WI38 (cell line): ENCODE measurements around the gene SMIM7.
"Not testable (repeated sequence)": the region's sequence is repeated elsewhere in the genome, so short reads cannot be mapped to it uniquely, and the experiment has no call there.

Experiments
- H3K4me3 ChIP-seq: 2 replicates; pipeline ENCODE4 v1.5.1; 2011; ENCODE audit warnings: low read depth, mild to moderate bottlenecking, control low read depth, low read length
- CTCF ChIP-seq: IDR thresholded peaks from 2 replicates; pipeline ENCODE4 v1.5.1; 2012; ENCODE audit warnings: low read depth, mild to moderate bottlenecking, control low read depth, low read length

SMIM7 gene

GRCh38 chr19:16654140-16654539, 5.8 kb downstream of the SMIM7 start:
- H3K4me3 ChIP-seq = no peak overlapping the region
- TF ChIP-seq CTCF = no peak

- no peak overlapping the region for H3K4me3 ChIP-seq
- no peak for TF ChIP-seq CTCF
Observed at GRCh38 chr19:16652854-16653253, 7.1 kb downstream of the SMIM7 start.

- not testable (repeated sequence) for H3K4me3 ChIP-seq
Observed at GRCh38 chr19:16651421-16652188, 8.3 kb downstream of the SMIM7 start.

- no peak for TF ChIP-seq CTCF
- H3K4me3 ChIP-seq = no peak overlapping the region
Observed at GRCh38 chr19:16650821-16651220, 9.1 kb downstream of the SMIM7 start.

- no peak for TF ChIP-seq CTCF
- H3K4me3 ChIP-seq = no peak overlapping the region
Observed at GRCh38 chr19:16649734-16650133, 10.2 kb downstream of the SMIM7 start.

GRCh38 chr19:16645140-16645539, 14.8 kb downstream of the SMIM7 start:
- TF ChIP-seq CTCF = no peak
- H3K4me3 ChIP-seq = no peak overlapping the region

GRCh38 chr19:16641695-16642094, 18.2 kb downstream of the SMIM7 start:
- no peak for TF ChIP-seq CTCF
- H3K4me3 ChIP-seq = no peak overlapping the region

- no peak overlapping the region for H3K4me3 ChIP-seq
- TF ChIP-seq CTCF = no peak
Observed at GRCh38 chr19:16640951-16641350, 19.0 kb downstream of the SMIM7 start.
